HG02973 (cell line): ENCODE results near the gene GCDH.
A peak's percentile ranks its signal among the peaks of the same experiment; 100 is the strongest.
"Not testable (repeated sequence)": the region's sequence is repeated elsewhere in the genome, so short reads cannot be mapped to it uniquely, and the experiment has no call there.

Experiments used
- ATAC-seq: cut with Tn5 transposase; IDR thresholded peaks from one replicate; pipeline ENCODE4 v1.9.1; 2021; ENCODE audit warnings: moderate library complexity; ENCODE audit not compliant: unreplicated experiment

The GCDH gene

DNA sequence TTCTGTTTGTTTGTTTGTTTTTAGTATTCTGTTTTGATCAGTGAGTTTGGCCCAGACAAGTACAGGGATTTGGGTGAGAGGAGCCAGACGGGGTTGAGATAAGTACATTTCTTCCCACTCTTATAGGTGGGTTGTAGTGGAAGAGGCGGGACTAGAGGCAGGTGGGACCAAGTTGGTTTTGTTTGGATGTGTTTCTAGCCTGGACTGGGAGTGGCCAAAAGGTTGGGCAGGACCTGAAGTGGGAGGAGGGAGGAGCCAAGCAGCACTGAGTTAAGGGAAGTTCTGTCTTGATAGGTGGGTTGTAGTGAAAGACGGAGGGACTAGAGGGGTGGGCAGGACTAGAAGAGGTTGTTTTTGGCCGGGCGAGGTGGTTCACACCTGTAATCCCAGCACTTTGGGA, 18.7 kb upstream of the GCDH start:
- ATAC-seq = no peak

DNA sequence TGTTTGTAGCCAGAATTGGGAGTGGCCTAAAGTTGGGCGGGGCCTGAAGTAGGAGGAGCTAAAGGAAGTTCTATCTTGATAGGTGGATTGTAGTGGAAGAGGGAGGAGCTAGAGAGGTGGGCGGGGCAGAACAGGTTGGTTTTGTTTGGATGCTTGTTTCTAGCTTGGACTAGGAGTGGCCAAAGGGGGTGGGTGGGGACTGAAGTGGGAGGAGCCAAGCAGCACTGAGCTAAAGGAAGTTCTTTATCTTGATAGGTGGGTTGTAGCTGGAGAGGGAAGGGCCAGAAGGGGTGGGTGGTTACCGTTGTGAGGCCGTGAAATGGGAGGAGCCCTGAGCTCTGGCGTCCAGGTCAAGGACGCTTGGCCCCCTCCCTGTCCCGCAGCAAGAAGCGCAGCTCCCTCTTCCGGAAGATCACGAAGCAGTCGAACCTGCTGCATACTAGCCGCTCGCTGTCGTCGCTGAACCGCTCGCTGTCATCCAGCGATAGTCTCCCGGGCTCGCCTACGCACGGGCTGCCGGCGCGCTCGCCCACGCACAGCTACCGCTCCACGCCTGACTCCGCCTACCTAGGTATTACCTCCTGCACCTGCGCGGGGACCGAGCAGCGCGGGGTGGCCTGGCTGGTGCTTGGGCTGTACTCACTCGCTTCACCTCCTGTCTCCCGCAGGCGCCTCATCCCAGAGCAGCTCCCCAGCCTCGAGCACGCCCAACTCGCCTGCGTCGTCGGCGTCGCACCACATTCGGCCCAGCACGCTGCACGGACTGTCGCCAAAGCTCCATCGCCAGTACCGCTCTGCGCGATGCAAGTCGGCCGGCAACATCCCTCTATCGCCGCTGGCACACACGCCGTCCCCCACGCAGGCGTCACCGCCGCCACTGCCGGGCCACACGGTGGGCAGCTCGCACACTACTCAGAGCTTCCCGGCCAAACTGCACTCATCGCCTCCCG, 17.7 kb upstream of the GCDH start:
- no peak for ATAC-seq

GRCh38 chr19:12873891-12874745, 16.8 kb upstream of the GCDH start:
- no peak for ATAC-seq

- no peak for ATAC-seq
Observed at GRCh38 chr19:12875086-12875485, 15.9 kb upstream of the GCDH start.

DNA sequence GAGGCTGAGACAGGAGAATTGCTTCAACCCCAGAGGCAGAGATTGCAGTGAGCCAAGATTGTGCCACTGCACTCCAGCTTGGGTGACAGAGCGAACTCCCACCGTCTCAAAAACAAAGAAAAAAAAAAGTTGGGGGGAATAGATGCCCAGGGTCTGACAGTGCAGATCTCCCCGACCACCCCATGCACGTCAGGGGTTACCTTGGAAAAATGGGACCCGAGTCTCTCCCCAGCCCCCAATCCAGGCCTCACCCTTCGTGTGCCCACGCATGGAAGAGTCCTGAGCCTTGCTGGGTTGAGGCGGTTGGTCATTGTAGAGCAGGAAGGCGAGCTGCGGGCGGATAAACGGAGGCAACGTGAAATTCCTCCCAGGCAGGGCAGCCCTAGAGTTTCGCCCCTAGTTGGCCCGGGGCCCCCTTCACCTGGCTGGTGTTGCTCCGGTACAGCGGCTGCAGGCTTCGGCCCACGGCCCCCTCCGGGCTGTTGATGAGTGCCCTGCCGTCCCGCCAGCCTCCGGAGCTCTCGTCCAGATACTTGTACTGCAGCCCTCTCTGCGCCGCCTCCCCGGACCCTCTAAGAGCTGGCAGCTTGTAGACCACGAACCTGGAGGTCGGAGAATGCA, 10.3 kb upstream of the GCDH start:
- peak; percentile 8 for ATAC-seq

DNA sequence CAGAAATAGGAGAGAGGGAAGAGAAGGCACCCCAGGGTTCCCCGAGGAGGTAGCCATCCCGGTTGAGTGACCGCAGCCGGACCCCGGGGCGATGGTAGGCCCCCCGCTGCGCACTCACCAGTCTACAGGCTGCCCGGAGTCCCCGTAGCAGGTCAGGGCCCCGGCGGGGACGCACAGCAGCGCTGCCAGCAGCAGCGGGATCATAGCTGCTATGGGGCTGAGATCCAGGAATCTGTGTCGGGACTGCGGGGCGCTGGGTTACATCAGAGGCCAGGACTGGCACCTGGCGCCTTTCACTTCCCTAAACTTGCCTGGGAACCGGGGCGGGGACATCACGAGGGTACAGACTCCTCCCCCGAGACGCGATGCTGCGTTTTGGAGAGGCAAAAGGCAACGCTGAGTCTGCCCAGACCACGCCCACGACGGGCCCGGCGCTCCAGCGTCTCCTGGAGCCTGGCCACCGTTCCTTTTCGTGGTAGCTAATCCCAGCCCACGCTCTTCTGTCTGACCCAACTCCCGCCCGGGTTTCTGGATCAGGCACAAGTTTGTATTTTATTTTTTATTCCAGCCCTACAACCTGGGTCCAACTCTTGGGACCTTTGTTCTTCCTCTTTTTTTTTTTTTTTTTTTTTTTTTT, 9.7 kb upstream of the GCDH start, which contains the start of gene DNASE2:
Gene DNASE2 (minus strand): TSS at position 278 of the 637 bp plus-strand sequence. CDS start 74 bp downstream, at position 204.
- peak; percentile 67 for ATAC-seq

DNA sequence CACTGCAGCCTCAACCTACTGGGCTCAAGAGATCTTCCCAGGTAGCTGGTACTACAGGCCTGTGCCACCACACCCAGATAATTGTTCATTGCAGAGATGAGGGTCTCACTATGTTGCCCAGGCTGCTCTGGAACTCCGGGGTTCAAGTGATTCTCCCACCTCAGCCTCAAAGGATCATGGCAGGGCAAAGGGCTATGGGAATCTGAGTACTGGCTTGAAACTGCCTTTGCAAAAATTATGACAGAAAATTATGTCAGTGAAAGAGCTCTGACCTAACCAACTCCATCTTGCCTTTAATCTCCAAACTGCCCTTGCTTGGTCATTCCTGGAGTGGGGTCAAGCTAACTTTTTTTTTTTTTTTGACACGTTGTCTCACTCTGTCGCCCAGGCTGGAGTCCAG, 8.4 kb upstream of the GCDH start:
- no peak for ATAC-seq

DNA sequence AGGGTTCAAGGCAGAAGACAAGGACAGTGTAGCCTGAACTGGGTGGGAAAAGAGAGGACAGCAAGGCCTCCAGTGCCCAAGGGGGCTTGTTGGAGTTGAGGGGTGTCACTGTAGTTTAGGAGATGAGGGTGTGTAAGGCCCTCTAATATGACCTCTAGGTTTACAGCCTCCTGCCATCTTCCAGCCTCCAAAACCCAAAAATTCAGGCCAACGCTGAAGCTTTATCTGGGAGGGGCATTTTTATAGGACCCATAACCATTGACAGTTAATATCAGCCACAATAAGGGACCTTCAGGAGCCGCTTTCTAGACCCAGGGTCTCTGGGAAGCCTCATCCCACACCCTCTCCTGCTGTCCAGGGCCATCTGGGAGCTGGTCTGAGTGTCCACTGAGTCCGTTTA, 6.8 kb upstream of the GCDH start:
- ATAC-seq = no peak

DNA sequence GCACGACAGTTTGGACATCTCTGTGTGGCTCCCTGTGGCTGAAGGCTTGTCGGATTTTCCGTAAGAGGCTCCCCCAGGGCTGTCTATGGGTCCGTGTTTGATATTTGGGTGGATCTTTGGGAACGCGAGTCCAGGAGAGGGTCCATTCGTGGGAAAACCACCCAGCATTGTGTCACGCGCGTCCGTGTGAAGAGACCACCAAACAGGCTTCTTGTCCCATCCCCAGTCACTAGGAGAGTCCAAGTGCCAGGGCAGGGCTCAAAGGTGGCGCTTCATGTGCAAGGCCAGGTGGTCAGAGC, 6.4 kb upstream of the GCDH start:
- ATAC-seq = no peak

GRCh38 chr19:12884926-12885748, 5.8 kb upstream of the GCDH start:
- ATAC-seq = no peak

GRCh38 chr19:12885749-12886650, 5.0 kb upstream of the GCDH start:
- ATAC-seq = no peak

- ATAC-seq = no peak
Observed at GRCh38 chr19:12886651-12886968, 4.3 kb upstream of the GCDH start.

DNA sequence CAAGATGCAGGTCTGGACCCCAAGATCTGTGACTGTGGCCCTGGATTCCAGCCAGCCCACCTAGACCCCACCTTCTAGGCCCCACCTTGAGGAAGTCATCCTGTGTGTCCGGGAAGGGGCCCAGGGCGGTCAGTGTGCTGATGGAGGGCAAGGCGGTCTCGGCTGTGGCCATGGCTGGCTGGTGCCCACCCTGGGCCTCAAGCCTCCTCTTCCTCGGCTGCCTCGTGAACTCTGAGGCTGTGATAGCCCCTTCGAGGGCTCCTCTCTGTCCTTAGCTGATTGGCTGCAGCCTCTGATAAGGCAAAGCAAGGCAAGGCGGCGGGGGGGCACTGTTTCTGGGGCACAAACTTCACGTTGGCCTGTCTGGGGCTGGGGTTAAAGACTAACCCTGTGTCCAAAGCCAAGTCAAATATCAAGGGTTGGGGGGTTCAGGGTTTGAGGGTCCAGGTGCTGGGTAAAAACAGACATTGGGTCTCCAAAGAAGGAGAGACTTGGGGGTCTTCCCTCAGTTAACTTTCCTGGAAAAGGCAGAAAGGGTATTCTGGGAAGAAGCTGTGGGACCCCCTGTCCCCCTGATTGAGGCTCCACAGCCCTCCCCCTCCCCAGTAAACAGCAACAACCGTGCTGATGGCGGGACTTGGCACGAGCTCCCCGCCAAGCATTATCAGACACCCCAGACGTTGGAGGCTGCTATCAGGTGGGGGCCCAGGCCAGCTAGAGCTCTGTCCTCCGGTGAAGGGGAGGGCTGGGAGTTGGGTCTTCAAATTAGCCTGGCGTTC, 3.8 kb upstream of the GCDH start, which contains the start of gene KLF1:
Gene KLF1 (minus strand): TSS at position 233 of the 779 bp plus-strand sequence. CDS start 61 bp downstream, at position 172.
- ATAC-seq = no peak

DNA sequence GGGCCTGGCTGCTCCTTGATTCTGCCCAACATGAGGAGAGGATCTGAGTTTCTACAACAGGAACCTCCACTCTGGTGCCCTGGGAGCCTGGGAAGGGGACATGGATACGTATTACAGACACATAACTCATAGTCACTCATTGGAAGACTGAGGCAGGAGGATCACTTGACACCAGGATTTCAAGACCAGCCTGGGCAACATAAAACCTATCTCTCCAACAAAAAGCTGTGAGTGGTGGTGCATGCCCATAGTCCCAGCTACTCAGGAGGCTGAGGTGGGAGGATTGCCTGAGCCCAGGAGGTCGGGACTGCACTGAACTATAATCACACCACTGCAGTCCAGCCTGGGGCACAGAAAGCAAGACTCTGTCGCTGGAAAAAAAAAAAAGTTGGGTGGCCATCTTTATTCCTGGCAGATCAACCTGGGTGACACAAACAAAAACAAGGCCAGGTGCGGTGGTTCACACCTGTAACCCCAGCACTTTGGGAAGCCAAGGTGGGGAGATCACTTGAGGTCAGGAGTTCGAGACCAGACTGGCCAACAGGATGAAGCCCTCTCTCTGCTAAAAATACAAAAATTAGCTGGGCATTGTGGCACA, 2.9 kb upstream of the GCDH start:
- ATAC-seq = no peak

DNA sequence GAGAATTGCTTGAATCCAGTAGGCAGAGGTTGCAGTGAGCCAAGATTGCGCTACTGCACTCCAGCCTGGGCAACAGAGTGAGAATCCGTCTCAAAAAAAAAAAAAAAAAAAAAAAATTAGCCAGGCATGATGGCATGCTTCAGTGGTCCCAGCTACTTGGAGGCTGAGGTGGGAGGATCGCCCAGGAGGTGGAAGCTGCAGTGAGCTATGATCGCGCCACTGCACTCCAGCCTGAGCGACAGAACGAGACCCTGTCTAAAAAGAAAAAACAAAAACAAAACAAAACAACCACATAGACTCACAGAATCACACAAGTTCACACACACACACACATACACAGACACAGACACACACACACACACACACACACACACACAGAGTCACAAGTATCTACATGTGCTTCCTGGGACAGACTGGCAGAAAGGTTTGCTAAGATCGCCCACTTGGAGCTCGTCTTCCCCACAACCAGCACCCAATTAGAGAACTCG, 617 bp upstream of the GCDH start:
- ATAC-seq = not testable (repeated sequence)

DNA sequence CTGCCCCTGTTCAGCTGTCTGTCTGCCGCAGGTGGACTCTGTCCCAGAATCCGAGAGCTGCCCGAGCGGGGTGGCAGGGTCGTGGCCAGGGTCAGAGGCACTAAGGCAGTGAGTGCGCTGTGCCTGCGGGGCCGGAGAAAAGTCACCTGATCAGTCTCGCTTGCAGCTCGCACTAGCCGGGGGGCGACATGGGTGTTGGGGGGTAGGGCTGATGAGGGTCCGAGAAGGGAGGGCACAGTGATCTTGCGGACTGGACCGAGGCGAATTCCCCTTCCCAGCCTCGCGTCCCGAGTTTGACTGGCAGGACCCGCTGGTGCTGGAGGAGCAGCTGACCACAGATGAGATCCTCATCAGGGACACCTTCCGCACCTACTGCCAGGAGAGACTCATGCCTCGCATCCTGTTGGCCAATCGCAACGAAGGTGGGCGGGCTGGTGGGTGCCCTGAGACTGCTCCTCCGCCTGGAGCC, 627 bp downstream of the GCDH start:
- no peak for ATAC-seq

DNA sequence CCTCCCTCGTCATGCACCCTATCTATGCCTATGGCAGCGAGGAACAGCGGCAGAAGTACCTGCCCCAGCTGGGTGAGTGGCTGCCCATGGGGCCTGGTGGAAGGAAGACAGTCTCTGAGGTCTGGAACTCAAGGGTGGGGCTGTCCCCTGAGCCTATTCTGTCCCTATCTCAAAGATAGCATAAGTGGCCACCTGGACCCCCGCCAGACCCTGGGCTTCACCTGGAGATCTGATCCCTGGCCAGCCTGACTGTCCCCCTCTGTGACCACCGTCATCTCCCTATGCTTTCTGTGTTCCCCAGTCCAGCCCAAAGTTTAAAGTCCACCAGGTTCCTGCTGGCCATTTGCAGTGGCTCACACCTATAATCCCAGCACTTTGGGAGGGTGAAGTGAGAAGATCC, 2.6 kb downstream of the GCDH start:
- ATAC-seq = no peak

GRCh38 chr19:12896460-12896859, 5.5 kb downstream of the GCDH start:
- ATAC-seq = no peak
